ENCODE measurements around the gene PGC.

The PGC gene

GRCh38 chr6:41775293-41775882 lies 28.2 kb upstream of the PGC start:
- no peak overlapping the region for H3K4me3 ChIP-seq (ENCODE audit: low read depth, low read length)
- TF ChIP-seq CTCF (IDR thresholded peaks at IDR 0.05; ENCODE audit: control insufficient read depth, extremely low read depth, insufficient read depth): no peak
- no peak for DNase-seq (ENCODE audit: low read depth)

GRCh38 chr6:41774841-41775240 lies 27.6 kb upstream of the PGC start:
- no peak for TF ChIP-seq CTCF (IDR thresholded peaks at IDR 0.05; ENCODE audit: control insufficient read depth, extremely low read depth, insufficient read depth)
- no peak overlapping the region for H3K4me3 ChIP-seq (ENCODE audit: low read depth, low read length)
- DNase-seq (ENCODE audit: low read depth): no peak

- no peak for DNase-seq (ENCODE audit: low read depth)
- H3K4me3 ChIP-seq (ENCODE audit: low read depth, low read length): no peak overlapping the region
- TF ChIP-seq CTCF (IDR thresholded peaks at IDR 0.05; ENCODE audit: control insufficient read depth, extremely low read depth, insufficient read depth): no peak
Measured at GRCh38 chr6:41771058-41771983, 24.1 kb upstream of the PGC start.

GRCh38 chr6:41770381-41771057 lies 23.3 kb upstream of the PGC start:
- H3K4me3 ChIP-seq (ENCODE audit: low read depth, low read length): no peak overlapping the region
- DNase-seq (ENCODE audit: low read depth): no peak
- TF ChIP-seq CTCF (IDR thresholded peaks at IDR 0.05; ENCODE audit: control insufficient read depth, extremely low read depth, insufficient read depth): no peak

- no peak overlapping the region for H3K4me3 ChIP-seq (ENCODE audit: low read depth, low read length)
- TF ChIP-seq CTCF (IDR thresholded peaks at IDR 0.05; ENCODE audit: control insufficient read depth, extremely low read depth, insufficient read depth): no peak
- DNase-seq (ENCODE audit: low read depth): no peak
Measured at GRCh38 chr6:41769376-41769775, 22.2 kb upstream of the PGC start.

GRCh38 chr6:41768545-41769308 lies 21.5 kb upstream of the PGC start:
- TF ChIP-seq CTCF (IDR thresholded peaks at IDR 0.05; ENCODE audit: control insufficient read depth, extremely low read depth, insufficient read depth): no peak
- no peak for DNase-seq (ENCODE audit: low read depth)
- no peak overlapping the region for H3K4me3 ChIP-seq (ENCODE audit: low read depth, low read length)

All from LNCaP clone FGC (cell line).